ENCODE measurements around the gene TSGA10. TPM values are rescaled to one million over a fixed set of nuclear protein-coding genes. Genes with fewer than 3 reads are reported as not detected.

TSGA10 gene, protein sequence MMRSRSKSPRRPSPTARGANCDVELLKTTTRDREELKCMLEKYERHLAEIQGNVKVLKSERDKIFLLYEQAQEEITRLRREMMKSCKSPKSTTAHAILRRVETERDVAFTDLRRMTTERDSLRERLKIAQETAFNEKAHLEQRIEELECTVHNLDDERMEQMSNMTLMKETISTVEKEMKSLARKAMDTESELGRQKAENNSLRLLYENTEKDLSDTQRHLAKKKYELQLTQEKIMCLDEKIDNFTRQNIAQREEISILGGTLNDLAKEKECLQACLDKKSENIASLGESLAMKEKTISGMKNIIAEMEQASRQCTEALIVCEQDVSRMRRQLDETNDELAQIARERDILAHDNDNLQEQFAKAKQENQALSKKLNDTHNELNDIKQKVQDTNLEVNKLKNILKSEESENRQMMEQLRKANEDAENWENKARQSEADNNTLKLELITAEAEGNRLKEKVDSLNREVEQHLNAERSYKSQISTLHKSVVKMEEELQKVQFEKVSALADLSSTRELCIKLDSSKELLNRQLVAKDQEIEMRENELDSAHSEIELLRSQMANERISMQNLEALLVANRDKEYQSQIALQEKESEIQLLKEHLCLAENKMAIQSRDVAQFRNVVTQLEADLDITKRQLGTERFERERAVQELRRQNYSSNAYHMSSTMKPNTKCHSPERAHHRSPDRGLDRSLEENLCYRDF
- 7.9 and 11.6 TPM in 2 replicates for total RNA-seq (2022)
- percentile 54 among the genes with signal in this experiment for Bru-seq, nascent RNA
- percentile 75 among the genes with signal in this experiment for BruChase-seq, experiment 1, labeled RNA remaining after a 6-hour chase
- percentile 72 among the genes with signal in this experiment for BruChase-seq, experiment 2, labeled RNA remaining after a 2-hour chase
- long read RNA-seq, partial matches to known transcripts, result 0 of 9 reads
- long read RNA-seq, other reads (novel, unspliced or antisense), result 8 of 9 reads

- ChIA-PET POLR2A (interaction anchor here (0.6 to 7.4 kb wide), 21 partner anchors 8 to 1583 kb away, joined by 3 to 139 read pairs (median 3); partner anchors contain the start of genes C2orf15, EIF5B, MITD1 and MRPL30), CTCF (interaction anchor here (0.6 to 1.0 kb wide), 2 partner anchors 22 to 364 kb away, joined by 4 to 5 read pairs; no protein-coding TSS in a partner anchor)
- H3K4me3 Mint-ChIP-seq (ENCODE audit: unreplicated experiment), result no peak within 1 kb of the TSS
- BruUV-seq (replicated peaks), result TSS peak; percentile 71
- peak; percentile 89 for DNase-seq (ENCODE audit: unreplicated experiment)
- peaks cover 29% of the 10 kb centered on the region for H3K36me3 Mint-ChIP-seq (ENCODE audit: insufficient read depth, unreplicated experiment)
- H3K27me3 Mint-ChIP-seq (ENCODE audit: insufficient read depth, unreplicated experiment), result no peaks in the 10 kb centered on the region
- intact Hi-C loops (cut with micrococcal nuclease), result loop anchor here (1.0 to 5.0 kb wide), 5 partner anchors 14 to 335 kb away; partner anchors contain the start of genes C2orf15, EIF5B, MITD1 and MRPL30
- H3K9me3 Mint-ChIP-seq (ENCODE audit: unreplicated experiment), result no peaks in the 10 kb centered on the region
- peak within 1 kb of the TSS; percentile 95 for H3K27ac Mint-ChIP-seq (ENCODE audit: low read depth, unreplicated experiment)
- TF ChIP-seq, protein P1, sequence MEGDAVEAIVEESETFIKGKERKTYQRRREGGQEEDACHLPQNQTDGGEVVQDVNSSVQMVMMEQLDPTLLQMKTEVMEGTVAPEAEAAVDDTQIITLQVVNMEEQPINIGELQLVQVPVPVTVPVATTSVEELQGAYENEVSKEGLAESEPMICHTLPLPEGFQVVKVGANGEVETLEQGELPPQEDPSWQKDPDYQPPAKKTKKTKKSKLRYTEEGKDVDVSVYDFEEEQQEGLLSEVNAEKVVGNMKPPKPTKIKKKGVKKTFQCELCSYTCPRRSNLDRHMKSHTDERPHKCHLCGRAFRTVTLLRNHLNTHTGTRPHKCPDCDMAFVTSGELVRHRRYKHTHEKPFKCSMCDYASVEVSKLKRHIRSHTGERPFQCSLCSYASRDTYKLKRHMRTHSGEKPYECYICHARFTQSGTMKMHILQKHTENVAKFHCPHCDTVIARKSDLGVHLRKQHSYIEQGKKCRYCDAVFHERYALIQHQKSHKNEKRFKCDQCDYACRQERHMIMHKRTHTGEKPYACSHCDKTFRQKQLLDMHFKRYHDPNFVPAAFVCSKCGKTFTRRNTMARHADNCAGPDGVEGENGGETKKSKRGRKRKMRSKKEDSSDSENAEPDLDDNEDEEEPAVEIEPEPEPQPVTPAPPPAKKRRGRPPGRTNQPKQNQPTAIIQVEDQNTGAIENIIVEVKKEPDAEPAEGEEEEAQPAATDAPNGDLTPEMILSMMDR (IDR thresholded peaks at IDR 0.05; ENCODE audit: unreplicated experiment), result no peak
- H3K4me1 Mint-ChIP-seq (ENCODE audit: insufficient read depth, unreplicated experiment), result peaks cover 31% of the 10 kb centered on the region
These were observed at the start of gene TSGA10, which contains the start of gene LIPT1 for GRCh38 chr2:99154643-99155536. TSGA10 (minus strand) TSS chr2:99154942; CDS start chr2:99109439, 45,503 bp downstream. LIPT1 (plus strand) TSS chr2:99154967; CDS start chr2:99161958, 6,991 bp downstream.

GRCh38 chr2:99201959-99202678, 47.4 kb upstream of the TSGA10 start:
- no TSS peak for BruUV-seq (replicated peaks)
- intact Hi-C loops (cut with micrococcal nuclease), result no loop called here
- ChIA-PET CTCF (interaction anchor here (0.6 kb wide), 2 partner anchors 261 to 1456 kb away, joined by 3 to 4 read pairs; no protein-coding TSS in a partner anchor), POLR2A (interaction anchor here (0.6 kb wide), 2 partner anchors 504 to 569 kb away, joined by 3 read pairs; no protein-coding TSS in a partner anchor)
- no peaks in the 10 kb centered on the region for H3K27me3 Mint-ChIP-seq (ENCODE audit: insufficient read depth, unreplicated experiment)
- H3K27ac Mint-ChIP-seq (ENCODE audit: low read depth, unreplicated experiment), result no peak overlapping the region
- DNase-seq (ENCODE audit: unreplicated experiment), result no peak
- H3K9me3 Mint-ChIP-seq (ENCODE audit: unreplicated experiment), result peaks cover 23% of the 10 kb centered on the region
- H3K4me1 Mint-ChIP-seq (ENCODE audit: insufficient read depth, unreplicated experiment), result no peaks in the 10 kb centered on the region
- TF ChIP-seq, protein P1 (IDR thresholded peaks at IDR 0.05; ENCODE audit: unreplicated experiment), result peak; percentile 2
- peaks cover 18% of the 10 kb centered on the region for H3K36me3 Mint-ChIP-seq (ENCODE audit: insufficient read depth, unreplicated experiment)
- H3K4me3 Mint-ChIP-seq (ENCODE audit: unreplicated experiment), result no peak overlapping the region

GRCh38 chr2:99200076-99200800, 45.5 kb upstream of the TSGA10 start:
- TF ChIP-seq, protein P1 (IDR thresholded peaks at IDR 0.05; ENCODE audit: unreplicated experiment), result no peak
- Mint-ChIP-seq H3K36me3 (ENCODE audit: insufficient read depth, unreplicated experiment) (peaks cover 31% of the 10 kb centered on the region), H3K4me1 (ENCODE audit: insufficient read depth, unreplicated experiment) (no peaks in the 10 kb centered on the region), H3K4me3 (ENCODE audit: unreplicated experiment) (no peak overlapping the region), H3K9me3 (ENCODE audit: unreplicated experiment) (peaks cover 8% of the 10 kb centered on the region), H3K27me3 (ENCODE audit: insufficient read depth, unreplicated experiment) (no peaks in the 10 kb centered on the region), H3K27ac (ENCODE audit: low read depth, unreplicated experiment) (no peak overlapping the region)
- ChIA-PET POLR2A (interaction anchor here (1.1 kb wide), 1 partner anchor 8 kb away, joined by 3 read pairs; no protein-coding TSS in a partner anchor), CTCF (no interaction called here)
- intact Hi-C loops (cut with micrococcal nuclease), result no loop called here
- no TSS peak for BruUV-seq (replicated peaks)
- no peak for DNase-seq (ENCODE audit: unreplicated experiment)
